ENCODE measurements around the gene MUC5AC.
"Not testable (repeated sequence)": the region's sequence is repeated elsewhere in the genome, so short reads cannot be mapped to it uniquely, and the experiment has no call there.

The MUC5AC gene

GRCh38 chr11:1157645-1158591 is at the start of gene MUC5AC:
Gene MUC5AC (plus strand): TSS chr11:1157953. CDS start chr11:1158000, 47 bp downstream.
- DNase-seq, result no peak

- DNase-seq, result no peak
Measured at GRCh38 chr11:1108246-1108900, 49.4 kb upstream of the MUC5AC start.

- DNase-seq, result no peak
Measured at GRCh38 chr11:1109101-1109917, 48.4 kb upstream of the MUC5AC start.

GRCh38 chr11:1109918-1110705 is 47.6 kb upstream of the MUC5AC start:
- DNase-seq, result no peak

- no peak for DNase-seq
Measured at GRCh38 chr11:1111545-1112212, 46.1 kb upstream of the MUC5AC start.

GRCh38 chr11:1112351-1113191 is 45.2 kb upstream of the MUC5AC start:
- DNase-seq, result no peak

DNA sequence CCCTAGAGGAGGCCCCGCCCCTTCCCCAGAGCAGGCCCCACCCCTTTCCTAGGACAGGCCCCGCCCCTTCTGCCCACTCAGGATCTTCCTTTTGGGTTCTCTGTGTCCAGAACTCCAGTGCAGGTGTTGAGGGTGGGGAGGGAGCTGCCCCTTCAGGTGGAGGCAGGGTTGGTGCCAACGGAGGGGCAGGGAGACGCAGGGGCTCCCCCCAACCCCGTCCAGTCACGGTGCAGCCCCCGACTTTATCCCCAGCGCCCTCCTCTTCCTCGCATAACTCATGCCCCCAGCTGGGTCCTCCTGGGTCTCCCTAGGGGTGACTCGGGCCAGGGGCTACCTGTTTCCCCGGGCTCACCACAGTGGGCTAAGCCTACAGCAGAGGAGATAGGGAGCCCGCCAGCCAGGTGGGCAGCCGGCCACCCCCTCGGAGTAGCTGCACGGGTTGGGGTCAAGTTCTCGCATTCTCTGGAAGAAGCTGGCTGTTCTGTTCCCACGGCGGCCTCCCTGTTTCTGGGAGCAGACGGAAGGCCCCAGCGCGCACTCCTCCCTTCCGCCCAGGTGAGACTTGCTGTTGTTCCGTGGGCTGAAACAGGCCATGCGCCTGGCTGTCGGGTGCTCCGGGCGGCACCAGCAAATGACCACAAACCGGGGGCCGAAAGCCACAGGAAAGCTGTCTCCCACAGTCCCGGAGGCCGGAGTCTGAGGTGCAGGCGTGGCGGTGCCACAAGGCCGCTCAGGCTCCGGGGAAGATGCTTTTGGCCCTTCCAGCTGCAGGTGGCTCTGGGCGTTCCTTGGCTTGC is 44.1 kb upstream of the MUC5AC start:
- no peak for DNase-seq

DNA sequence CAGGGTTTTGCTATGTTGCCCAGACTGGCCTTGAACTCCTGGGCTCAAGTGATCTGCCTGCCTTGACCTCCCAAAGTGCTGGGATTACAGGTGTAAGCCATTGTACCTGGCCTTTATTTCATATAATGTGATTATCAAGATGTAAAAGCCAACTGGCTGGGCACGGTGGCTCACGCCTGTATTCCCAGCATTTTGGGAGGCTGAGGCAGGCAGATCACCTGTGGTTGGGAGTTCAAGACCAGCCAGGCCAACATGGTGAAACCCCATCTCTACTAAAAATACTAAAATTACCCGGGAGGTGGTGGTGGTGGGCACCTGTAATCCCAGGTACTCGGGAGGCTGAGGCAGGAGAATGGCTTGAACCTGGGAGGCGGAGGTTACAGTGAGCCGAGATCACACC is 42.5 kb upstream of the MUC5AC start:
- DNase-seq, result not testable (repeated sequence)

GRCh38 chr11:1116104-1116503 is 41.6 kb upstream of the MUC5AC start:
- no peak for DNase-seq

GRCh38 chr11:1116666-1117390 is 40.9 kb upstream of the MUC5AC start:
- no peak for DNase-seq

DNA sequence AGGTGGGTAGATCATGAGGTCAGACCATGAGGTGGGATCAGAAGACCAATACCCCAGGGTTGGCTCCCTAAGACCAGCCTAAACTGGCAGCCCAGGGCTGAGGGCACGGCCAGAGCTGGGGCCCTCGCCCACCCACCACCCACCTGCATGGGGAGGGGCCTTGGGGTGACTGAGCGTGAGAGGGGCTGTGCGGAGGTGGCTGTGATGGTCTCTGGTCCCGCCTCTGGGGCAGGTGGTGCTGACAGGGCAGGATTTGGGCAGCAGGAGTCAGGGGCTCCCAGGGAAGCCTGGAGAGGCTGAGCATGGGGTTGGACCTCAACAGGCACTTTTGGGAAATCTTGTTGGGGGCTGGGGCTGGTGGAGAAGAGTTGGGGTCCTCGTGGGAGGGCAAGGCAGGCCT is 39.8 kb upstream of the MUC5AC start:
- DNase-seq, result no peak

DNA sequence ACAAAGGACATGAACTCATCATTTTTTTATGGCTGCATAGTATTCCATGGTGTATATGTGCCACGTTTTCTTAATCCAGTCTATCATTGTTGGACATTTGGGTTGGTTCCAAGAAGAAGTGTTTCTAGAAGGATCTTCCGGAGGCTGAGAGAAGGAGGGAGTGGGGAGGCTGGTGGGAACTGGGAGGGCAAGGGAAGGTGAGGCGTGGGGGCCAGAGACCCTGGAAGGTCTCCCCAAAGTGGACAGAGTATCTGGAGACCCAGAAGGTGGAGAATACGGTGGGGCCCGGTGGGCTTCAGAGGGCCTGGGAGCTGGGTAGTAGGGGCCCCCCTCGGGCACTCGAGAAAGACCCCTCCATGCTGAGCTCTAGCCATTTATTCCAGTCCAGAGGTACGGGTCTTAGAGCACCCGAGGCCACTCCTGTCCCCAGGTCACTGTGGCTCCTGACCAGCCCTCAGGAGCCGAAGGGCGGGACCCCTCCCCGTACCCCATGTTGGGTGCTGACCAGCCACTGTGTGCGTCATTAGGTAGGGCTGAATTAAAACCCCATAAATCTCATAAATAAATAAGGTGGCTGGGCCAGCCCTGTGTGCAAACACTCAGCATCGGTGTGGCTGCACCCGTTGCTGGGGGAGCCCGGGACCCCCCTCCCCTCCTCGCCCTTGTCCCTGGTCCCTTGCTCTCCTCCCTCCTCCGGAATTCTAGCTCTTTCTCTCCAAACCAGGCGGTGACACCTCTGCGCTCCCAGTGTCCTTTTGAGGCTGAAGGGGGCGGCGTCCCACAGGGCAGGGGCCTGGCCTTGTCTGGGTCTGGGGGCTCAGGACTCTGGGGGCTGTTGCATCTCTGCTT is 38.8 kb upstream of the MUC5AC start:
- no peak for DNase-seq

- DNase-seq, result no peak
Measured at GRCh38 chr11:1119604-1120146, 38.1 kb upstream of the MUC5AC start.

DNA sequence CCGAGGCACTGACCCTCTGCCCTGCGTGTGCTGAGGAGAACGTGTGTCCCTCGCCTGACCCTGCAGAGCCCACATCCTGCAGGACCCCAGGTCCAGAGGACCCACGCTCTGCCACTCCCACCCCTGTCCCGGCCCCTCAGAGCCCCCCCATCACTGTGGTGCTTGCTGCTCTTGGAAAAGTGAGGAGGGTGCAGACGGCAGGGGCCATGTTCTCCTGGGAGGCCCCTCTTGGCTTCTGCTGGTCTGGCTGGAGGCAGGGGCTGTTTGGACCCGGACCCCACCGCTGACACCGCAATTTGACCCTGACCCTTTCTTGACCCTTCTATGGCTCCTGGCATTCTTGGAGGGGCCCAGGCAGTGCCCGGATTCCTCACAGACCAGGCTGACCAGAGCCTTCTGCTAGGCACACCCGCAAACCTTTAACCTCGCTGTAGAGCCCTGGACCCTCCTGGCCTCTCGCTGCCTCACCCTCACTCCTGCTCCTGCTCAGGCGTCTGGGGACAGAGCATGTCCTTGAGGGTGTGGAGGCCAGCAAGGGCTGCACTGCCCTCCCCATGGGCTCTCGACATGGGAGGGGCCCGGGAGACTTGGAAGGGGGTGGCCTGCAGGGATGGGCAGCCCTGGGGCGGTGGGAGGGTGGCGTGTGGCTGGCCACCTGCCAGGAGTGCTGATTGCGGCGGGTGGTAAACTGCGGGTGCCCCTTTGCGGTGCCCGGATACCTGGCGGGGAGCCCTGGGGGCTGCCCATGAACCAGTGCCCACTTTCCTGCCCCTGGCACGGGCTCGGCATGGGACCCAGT is 37.0 kb upstream of the MUC5AC start:
- no peak for DNase-seq

- no peak for DNase-seq
Measured at GRCh38 chr11:1121331-1121812, 36.4 kb upstream of the MUC5AC start.

DNA sequence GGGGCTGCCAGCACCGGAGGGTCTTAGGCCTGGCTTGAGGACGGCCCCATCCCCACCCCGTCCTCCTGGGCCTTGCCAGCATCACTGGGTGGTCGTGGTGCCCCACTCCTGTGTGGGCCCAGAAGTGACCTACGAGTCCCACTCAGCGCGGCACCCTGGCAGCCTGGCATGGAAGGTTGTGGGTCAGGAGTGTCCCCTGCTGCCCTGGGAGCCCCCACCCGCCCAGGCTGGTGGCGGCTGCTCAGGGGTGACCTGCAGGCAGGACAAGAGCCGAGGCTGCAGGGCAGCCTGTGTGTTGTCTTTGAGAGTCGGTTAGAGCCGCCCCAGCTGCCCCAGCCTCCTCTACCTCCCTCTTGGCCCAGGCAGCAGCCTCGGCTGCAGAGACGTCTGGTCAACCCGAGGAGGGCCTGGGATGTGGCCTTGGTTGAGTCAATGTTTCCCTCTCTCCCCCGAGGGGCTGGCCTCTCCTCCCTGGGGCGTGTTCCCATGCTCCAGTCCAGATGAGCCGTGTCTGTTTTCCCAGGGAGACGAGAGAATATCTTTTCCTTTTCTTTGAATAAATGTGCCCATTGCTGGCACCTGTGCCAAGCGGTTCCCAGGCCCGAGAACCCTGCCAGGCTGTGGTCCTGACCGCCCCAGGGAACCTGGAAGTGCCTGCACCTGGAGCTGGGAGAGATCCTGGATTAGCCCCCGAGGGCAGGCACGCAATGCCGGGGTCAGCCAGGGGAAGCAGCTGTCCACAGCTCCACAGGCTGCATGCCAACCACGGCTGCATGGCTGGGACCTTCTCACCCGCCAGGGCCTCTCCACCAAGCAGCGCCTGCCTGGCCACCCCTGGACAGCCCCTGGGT is 35.7 kb upstream of the MUC5AC start:
- DNase-seq, result no peak

Measured in suppressor macrophage treated with lipopolysaccharide for 4 hours (primary cell).